Kidney (tissue), 14 donors: ENCODE measurements around the gene IQGAP3. TPM values are rescaled to one million over a fixed set of nuclear protein-coding genes. Genes with fewer than 3 reads are reported as not detected.

Experiments used
- DNase-seq, 5 donors: peaks; one replicate each; pipeline ENCODE4 v3.0.0-alpha.2; 2013 to 2020
- FAIRE-seq: peaks from 2 replicates; lab custom pipeline; 2012; peaks lifted over from hg19 to GRCh38; lab: Jason Lieb, UNC
- H3K27ac ChIP-seq, 2 donors: one replicate each; pipeline ENCODE4 v1.7.0; 2013; ENCODE audit warnings: low read depth in 2 of 2, low read length in 2 of 2, inconsistent platforms in 1 of 2
- H3K27me3 ChIP-seq: one replicate; pipeline ENCODE4 v1.7.1; 2013; ENCODE audit warnings: low read length, inconsistent platforms; ENCODE audit not compliant: control insufficient read depth, insufficient read depth
- H3K36me3 ChIP-seq, 3 donors: one replicate each; pipeline versions ENCODE4 v1.7.0 to v1.7.1; 2013; ENCODE audit warnings: low read length in 3 of 3, control low read depth in 1 of 3, inconsistent platforms in 1 of 3; ENCODE audit not compliant: insufficient read depth in 3 of 3, control insufficient read depth in 2 of 3
- H3K4me1 ChIP-seq, 3 donors: one replicate each; pipeline versions ENCODE4 v1.7.0 to v1.7.1; 2013; ENCODE audit warnings: low read length in 3 of 3, inconsistent platforms in 1 of 3, low read depth in 1 of 3; ENCODE audit not compliant: control insufficient read depth in 2 of 3, insufficient read depth in 2 of 3
- H3K4me3 ChIP-seq, 3 donors: one replicate each; pipeline versions ENCODE4 v1.7.0 to v1.8.1; 2013; ENCODE audit warnings: low read length in 3 of 3, control low read depth in 1 of 3, inconsistent platforms in 1 of 3
- H3K9ac ChIP-seq, 3 donors: one replicate each; pipeline versions ENCODE4 v1.7.0 to v1.7.1; 2013; ENCODE audit warnings: low read length in 3 of 3, control low read depth in 1 of 3, inconsistent platforms in 1 of 3
- H3K9me3 ChIP-seq, 3 donors: one replicate each; pipeline versions ENCODE4 v1.7.0 to v1.7.1; 2013; ENCODE audit warnings: low read length in 3 of 3, control low read depth in 1 of 3, inconsistent platforms in 1 of 3; ENCODE audit not compliant: control insufficient read depth in 2 of 3, insufficient read depth in 1 of 3
- intact Hi-C: fragments of 100-400 bp; cut with DNase I; formaldehyde crosslinking; loops from one replicate; pipeline ENCODE4 v1.11.1; 2022
- polyA plus RNA-seq: library from polyadenylated mRNA; stranded (reverse); fragments of 350-450 nt; fragmentation: Illumina TruSeq; extraction: RNeasy Lipid Tissue Mini Kit (QIAGEN cat#74804); gene quantifications from one replicate; pipeline ENCODE4 v1.2.3, GENCODE V29; 2014; ENCODE audit warnings: low read depth, low replicate concordance; ENCODE audit not compliant: insufficient read depth
- total RNA-seq: library from RNA; stranded (reverse); fragmentation: NEBNext Ultra II Directional; extraction: Animal tissue kit (Norgen Biotek cat#: 25700); gene quantifications from one replicate; pipeline ENCODE4 v1.2.1, GENCODE V29; 2021
- TF ChIP-seq, protein P1 (sequence below): IDR thresholded peaks from 3 replicates; pipeline ENCODE4 v1.5.1; 2012; ENCODE audit warnings: mild to moderate bottlenecking, moderate library complexity, borderline replicate concordance; ENCODE audit not compliant: insufficient read depth; ENCODE audit errors: extremely low read depth
- donor health status: control.
- donor health status: control.
- donor health status: control.
- donor health status: control.
- donor health status: control.
- donor health status: DM: yes; HTN: yes; CAD: no.
- donor health status: Normal renal cell carcinoma (clear cell type).

Gene IQGAP3
- total and polyA plus RNA-seq, 2 donors from 2014 or later = 0.13 to 1.7 TPM

GRCh38 chr1:156478250-156478627 is 94.1 kb downstream of the IQGAP3 start:
- Histone ChIP-seq H3K9me3 (no peaks in the 10 kb centered on the region), H3K36me3 (peaks cover 20 to 95% (median 71%) of the 10 kb centered on the region in 3 donors)
- TF ChIP-seq, protein P1, sequence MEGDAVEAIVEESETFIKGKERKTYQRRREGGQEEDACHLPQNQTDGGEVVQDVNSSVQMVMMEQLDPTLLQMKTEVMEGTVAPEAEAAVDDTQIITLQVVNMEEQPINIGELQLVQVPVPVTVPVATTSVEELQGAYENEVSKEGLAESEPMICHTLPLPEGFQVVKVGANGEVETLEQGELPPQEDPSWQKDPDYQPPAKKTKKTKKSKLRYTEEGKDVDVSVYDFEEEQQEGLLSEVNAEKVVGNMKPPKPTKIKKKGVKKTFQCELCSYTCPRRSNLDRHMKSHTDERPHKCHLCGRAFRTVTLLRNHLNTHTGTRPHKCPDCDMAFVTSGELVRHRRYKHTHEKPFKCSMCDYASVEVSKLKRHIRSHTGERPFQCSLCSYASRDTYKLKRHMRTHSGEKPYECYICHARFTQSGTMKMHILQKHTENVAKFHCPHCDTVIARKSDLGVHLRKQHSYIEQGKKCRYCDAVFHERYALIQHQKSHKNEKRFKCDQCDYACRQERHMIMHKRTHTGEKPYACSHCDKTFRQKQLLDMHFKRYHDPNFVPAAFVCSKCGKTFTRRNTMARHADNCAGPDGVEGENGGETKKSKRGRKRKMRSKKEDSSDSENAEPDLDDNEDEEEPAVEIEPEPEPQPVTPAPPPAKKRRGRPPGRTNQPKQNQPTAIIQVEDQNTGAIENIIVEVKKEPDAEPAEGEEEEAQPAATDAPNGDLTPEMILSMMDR = no peak

DNA sequence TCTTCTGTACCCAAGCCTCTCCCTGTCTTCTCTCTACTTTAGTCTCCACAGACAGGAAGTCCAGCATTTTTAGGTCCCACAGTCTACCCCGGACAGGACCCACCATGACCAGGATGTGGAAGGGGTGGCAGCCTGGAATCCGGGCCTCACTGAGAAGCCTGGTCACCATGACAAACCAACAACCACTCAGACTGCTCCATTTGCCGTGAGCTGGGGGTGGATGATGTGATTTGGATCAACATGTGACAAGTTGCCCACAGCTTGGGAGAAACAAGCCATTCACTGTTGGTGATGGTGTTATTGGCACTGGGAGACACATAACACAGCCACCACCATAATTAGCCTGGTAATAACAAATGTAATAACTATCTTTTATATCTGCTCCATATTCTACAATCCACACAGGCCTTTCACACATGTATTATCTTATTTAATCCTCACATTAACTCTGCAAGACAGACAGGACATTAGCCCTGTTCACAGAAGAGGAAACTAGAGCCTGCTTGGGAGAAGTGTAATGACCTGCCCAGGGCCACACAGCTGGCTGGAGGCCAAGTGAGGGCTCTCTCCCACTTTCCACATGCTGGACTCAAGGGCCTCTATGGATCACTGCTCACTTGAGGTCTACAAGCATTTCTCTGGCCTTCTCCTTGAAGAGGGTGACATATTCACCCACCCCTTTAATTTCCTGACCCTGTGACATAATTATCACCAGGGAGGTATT is 94.7 kb downstream of the IQGAP3 start:
- TF ChIP-seq, protein P1 = no peak
- Histone ChIP-seq H3K36me3 (peaks cover 20 to 94% (median 69%) of the 10 kb centered on the region in 3 donors), H3K4me3 (no peak overlapping the region), H3K27me3 (no peaks in the 10 kb centered on the region), H3K27ac (peak overlapping the region in 1 of 2 donors; percentile 13), H3K4me1 (peaks cover 0 to 7% (median 0%) of the 10 kb centered on the region in 3 donors), H3K9me3 (no peaks in the 10 kb centered on the region), H3K9ac (no peak overlapping the region)
- intact Hi-C loops = no loop called here
- DNase-seq (no peak), FAIRE-seq (no peak)

More at GRCh38 chr1:156478250-156478627, 94.1 kb downstream of the IQGAP3 start:
- no peak for DNase-seq
- peaks cover 0 to 7% (median 0%) of the 10 kb centered on the region in 3 donors for H3K4me1 ChIP-seq
- no peaks in the 10 kb centered on the region for H3K27me3 ChIP-seq
- peak overlapping the region in 1 of 2 donors; percentile 13 for H3K27ac ChIP-seq
- no peak overlapping the region for H3K9ac ChIP-seq
- no peak for FAIRE-seq
- H3K4me3 ChIP-seq = no peak overlapping the region
- intact Hi-C loops = no loop called here

DNA sequence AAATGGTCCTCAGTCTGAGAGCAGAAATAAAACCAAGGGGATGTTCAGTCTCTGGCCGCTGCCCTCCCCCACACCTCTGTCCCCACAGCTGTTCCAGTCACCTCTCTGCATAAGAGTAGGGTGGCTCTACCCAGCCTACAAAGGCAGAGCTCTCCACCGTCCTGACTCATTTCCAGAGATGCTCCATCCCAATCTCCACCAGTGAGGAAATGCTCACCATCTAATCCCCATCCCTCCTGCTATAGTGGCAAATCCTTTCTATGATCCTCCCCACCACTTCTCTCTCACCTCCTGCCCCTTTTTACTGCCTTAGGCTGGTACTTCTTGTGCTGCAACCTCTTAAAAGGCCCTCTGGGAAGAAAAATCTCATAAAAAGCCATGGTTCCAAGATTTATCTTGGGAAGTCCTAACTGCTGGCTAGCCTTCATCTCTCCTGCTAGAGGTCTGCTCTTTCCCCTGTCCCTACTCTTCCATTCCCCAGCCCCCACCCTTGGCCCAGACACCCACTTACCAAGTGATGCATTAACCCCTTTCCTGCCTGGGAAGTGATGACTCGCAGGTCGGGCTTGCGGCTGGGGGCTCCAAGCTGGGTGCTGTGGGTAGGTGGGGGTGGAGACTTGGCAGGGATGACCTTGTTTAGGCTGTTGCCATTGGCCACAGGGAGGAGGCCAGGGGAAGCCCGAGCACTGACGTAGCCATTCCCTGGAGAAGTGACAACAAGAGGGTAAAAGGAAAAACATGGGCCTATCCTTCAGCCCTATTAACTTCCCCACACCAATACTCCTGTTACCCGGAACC is 95.7 kb downstream of the IQGAP3 start:
- no peak overlapping the region for H3K4me3 ChIP-seq
- peaks cover 17 to 86% (median 64%) of the 10 kb centered on the region in 3 donors for H3K36me3 ChIP-seq
- DNase-seq (peak in 1 of 5 donors; percentile 65), FAIRE-seq (no peak)
- TF ChIP-seq, protein P1 = no peak
- peaks cover 0 to 8% (median 5%) of the 10 kb centered on the region in 3 donors for H3K4me1 ChIP-seq
- no peak overlapping the region for H3K27ac ChIP-seq
- no peak overlapping the region for H3K9ac ChIP-seq
- no peaks in the 10 kb centered on the region for H3K27me3 ChIP-seq
- no peaks in the 10 kb centered on the region for H3K9me3 ChIP-seq
- intact Hi-C loops = no loop called here
